Measurements from ENCODE around the gene MREG.
"Not testable (repeated sequence)": the region's sequence is repeated elsewhere in the genome, so short reads cannot be mapped to it uniquely, and the experiment has no call there.

MREG gene

DNA sequence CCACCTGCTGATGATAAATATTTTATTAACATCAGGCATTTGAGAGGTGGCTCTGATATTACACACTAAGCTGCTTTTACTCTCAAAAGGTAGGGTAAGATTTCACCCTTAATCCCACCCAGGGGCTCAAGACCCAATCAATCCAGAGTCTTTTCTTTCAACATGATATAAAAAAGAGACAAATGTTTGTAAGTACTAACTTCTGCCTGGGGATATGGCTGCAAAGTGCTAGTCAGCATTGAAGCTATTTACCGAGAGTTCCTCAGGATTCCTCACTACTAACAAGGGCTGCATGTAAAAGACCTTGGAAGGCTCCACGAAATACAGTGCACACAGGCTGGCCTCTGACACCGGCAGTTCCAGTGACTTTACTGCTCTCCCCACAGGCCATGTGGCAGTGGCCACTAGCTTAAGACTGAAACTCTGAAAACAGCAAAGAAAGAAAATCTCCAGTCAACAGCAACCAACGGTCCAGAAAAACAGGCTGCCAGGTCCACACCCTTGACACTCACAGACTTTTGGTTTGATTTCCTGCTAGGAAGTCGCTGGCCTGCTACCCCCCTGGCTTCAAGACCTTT is 11.2 kb downstream of the MREG start:
- no peak overlapping the region for H3K4me3 ChIP-seq (ENCODE audit: low read depth, low read length)
- ChIA-PET POLR2A (no interaction called here), CTCF (interaction anchor here (1.7 to 2.6 kb wide), 5 partner anchors 10 to 23 kb away, joined by 4 to 12 read pairs (median 5); no protein-coding TSS in a partner anchor)
- TF ChIP-seq, protein P1, sequence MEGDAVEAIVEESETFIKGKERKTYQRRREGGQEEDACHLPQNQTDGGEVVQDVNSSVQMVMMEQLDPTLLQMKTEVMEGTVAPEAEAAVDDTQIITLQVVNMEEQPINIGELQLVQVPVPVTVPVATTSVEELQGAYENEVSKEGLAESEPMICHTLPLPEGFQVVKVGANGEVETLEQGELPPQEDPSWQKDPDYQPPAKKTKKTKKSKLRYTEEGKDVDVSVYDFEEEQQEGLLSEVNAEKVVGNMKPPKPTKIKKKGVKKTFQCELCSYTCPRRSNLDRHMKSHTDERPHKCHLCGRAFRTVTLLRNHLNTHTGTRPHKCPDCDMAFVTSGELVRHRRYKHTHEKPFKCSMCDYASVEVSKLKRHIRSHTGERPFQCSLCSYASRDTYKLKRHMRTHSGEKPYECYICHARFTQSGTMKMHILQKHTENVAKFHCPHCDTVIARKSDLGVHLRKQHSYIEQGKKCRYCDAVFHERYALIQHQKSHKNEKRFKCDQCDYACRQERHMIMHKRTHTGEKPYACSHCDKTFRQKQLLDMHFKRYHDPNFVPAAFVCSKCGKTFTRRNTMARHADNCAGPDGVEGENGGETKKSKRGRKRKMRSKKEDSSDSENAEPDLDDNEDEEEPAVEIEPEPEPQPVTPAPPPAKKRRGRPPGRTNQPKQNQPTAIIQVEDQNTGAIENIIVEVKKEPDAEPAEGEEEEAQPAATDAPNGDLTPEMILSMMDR (IDR thresholded peaks at IDR 0.05; ENCODE audit: insufficient read depth, low read length, missing control alignments): no peak
- DNase-seq (ENCODE audit: low read depth, low spot score): no peak

DNA sequence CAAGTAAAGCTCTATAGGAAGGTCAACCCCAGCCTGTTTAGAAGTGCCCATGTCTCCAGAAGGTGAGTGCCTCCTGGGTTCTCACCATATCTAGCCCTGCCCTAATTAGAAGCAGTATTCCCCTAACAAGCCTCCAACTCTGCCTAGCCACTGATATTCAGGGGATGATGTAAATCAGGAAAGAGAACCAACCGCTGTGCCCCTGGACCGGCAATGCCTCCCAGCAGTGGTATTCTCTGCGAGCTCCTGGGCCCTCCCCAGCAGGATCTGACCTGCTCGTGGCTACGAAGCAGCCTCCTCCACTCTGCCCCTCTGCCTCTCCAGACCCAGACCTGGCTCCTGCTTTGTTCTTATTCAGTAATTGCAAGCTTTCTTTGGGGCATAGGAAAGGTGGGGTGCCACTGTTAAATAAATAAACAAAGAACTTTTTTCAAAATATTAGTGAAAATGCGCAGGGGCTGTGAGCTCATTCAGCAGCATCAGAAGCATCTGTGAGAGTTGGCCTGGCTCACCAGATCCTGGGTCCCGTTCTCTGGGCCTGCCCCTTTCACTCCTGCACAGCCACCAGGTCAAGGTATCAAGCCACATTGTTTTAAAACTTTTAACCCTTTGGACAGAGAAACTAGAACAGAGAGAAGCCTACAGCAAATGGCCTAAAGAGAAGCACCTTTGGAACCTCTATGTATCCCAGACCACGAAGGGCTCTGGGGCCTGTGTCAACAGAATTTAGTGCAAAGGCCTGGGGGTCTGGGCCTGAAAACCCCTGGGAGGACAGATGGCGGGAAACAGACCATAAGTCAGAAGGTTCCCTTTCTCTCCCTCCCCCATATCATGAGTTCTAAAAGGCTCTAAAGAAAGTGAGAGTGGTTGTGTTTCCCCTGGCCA is 11.9 kb downstream of the MREG start:
- ChIA-PET CTCF (interaction anchor here (1.2 to 3.2 kb wide), 7 partner anchors 11 to 51 kb away, joined by 4 to 12 read pairs (median 5); no protein-coding TSS in a partner anchor), POLR2A (no interaction called here)
- DNase-seq (ENCODE audit: low read depth, low spot score): no peak
- TF ChIP-seq, protein P1 (IDR thresholded peaks at IDR 0.05; ENCODE audit: insufficient read depth, low read length, missing control alignments): no peak
- no peak overlapping the region for H3K4me3 ChIP-seq (ENCODE audit: low read depth, low read length)

DNA sequence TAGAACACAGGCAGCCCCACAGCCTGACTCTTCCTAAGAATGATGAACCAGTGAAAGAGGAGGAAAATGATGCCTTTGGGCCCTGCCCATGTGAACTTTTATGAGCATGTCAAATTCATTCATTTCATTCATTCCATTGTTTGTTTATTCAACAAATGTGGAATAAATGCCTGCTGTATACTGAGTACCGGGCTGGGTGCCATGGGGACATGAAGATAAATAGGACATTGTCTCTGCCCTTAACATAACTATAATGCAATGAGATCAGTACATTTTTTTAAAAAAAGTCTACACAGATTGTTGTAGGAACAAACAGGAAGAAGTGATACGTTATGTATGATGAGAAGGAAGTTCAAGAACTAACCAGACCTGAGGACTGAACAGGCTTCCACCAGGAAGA is 14.7 kb downstream of the MREG start:
- no peak overlapping the region for H3K4me3 ChIP-seq (ENCODE audit: low read depth, low read length)
- DNase-seq (ENCODE audit: low read depth, low spot score): no peak
- TF ChIP-seq, protein P1 (IDR thresholded peaks at IDR 0.05; ENCODE audit: insufficient read depth, low read length, missing control alignments): no peak
- CTCF ChIA-PET: interaction anchor here (2.2 to 3.2 kb wide), 2 partner anchors 13 to 48 kb away, joined by 7 to 10 read pairs; no protein-coding TSS in a partner anchor
- POLR2A ChIA-PET: no interaction called here

DNA sequence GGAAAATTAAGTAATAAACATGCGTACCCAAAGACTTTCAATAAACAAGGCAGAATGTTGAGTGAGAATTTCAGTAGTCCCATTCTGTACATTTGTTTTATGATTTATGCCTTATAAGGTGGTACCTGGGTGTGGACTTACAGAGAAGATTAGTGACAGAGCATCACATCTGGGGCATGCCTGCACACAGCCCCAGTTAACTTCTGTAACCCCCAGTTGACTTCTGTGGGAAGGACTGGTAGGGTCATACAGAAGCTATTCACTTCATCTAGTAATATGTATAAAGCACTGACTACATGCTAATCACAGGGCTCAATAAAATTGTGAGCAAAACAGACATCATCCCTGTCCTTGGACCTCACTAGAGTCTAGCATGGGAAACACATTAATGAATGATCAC is 16.1 kb downstream of the MREG start:
- no peak for DNase-seq (ENCODE audit: low read depth, low spot score)
- H3K4me3 ChIP-seq (ENCODE audit: low read depth, low read length): no peak overlapping the region
- ChIA-PET POLR2A (no interaction called here), CTCF (interaction anchor here (1.8 to 2.2 kb wide), 2 partner anchors 12 to 26 kb away, joined by 7 to 10 read pairs; no protein-coding TSS in a partner anchor)
- TF ChIP-seq, protein P1 (IDR thresholded peaks at IDR 0.05; ENCODE audit: insufficient read depth, low read length, missing control alignments): no peak

DNA sequence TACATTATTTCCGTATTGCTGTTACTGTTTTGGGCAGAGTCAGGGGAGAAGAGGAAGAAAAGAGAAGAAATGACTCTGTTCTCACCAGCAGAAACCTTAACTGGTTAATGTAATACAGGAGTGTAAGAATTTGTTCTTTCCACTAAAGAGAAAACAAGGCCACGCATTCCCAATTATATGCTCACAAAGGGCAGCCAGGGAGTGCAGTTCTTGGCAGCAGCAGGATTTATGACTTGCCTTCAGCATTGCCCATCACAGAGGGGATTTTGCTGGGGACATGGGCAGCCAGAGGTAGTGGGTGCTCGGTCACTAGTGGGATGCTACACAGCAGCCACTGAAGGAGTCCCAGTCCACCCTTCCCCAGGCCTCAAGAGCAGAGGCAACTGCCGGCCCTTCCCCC is 18.4 kb downstream of the MREG start:
- DNase-seq (ENCODE audit: low read depth, low spot score): no peak
- no peak overlapping the region for H3K4me3 ChIP-seq (ENCODE audit: low read depth, low read length)
- TF ChIP-seq, protein P1 (IDR thresholded peaks at IDR 0.05; ENCODE audit: insufficient read depth, low read length, missing control alignments): no peak
- ChIA-PET POLR2A (no interaction called here), CTCF (interaction anchor here (0.7 to 1.7 kb wide), 3 partner anchors 17 to 1035 kb away, joined by 3 to 4 read pairs (median 3); no protein-coding TSS in a partner anchor)

DNA sequence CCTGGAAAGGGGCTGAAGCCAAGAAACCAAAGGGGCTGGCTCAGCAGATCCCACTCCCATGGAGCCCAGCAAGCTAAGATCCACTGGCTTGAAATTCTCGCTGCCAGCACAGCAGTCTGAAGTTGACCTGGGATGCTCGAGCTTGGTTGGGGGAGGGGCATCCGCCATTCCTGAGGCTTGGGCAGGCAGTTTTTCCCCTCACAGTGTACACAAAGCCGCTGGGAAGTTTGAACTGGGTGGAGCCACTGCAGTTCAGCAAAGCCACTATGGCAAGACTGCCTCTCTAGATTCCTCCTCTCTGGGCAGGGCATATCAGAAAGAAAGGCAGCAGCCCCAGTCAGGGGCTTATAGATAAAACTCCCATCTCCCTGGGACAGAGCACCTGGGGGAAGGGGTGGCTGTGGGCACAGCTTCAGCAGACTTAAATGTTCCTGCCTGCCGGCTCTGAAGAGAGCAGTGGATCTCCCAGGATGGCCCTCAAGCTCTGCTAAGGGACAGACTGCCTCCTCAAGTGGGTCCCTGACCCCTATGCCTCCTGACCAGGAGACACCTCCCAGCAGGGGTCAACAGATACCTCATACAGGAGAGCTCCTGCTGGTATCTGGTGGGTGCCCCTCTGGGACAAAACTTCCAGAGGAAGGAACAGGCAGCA is 24.7 kb downstream of the MREG start:
- DNase-seq (ENCODE audit: low read depth, low spot score); H3K4me3 ChIP-seq (ENCODE audit: low read depth, low read length); POLR2A ChIA-PET: not testable (repeated sequence)
- CTCF ChIA-PET: interaction anchor here (1.3 kb wide), 1 partner anchor 35 kb away, joined by 4 read pairs; no protein-coding TSS in a partner anchor
